T-helper 2 cell treated with Interferon-gamma antibody and Interleukin-4, amounts not matched to agents 5 μg/mL and 100 μg/mL, for 36 hours (primary cell): ENCODE measurements around the gene TARP.
"Not testable (repeated sequence)": the region's sequence is repeated elsewhere in the genome, so short reads cannot be mapped to it uniquely, and the experiment has no call there.

Source experiments
- DNase-seq: peaks from one replicate; pipeline ENCODE4 v3.0.0; 2021; ENCODE audit warnings: low spot score
- H3K27ac Mint-ChIP-seq: one replicate; pipeline ENCODE4 v1.8.0; 2021; ENCODE audit warnings: mild to moderate bottlenecking, mixed read lengths
- H3K27me3 Mint-ChIP-seq: one replicate; pipeline ENCODE4 v1.8.0; 2021; ENCODE audit warnings: low read depth, mixed read lengths
- H3K36me3 Mint-ChIP-seq: one replicate; pipeline ENCODE4 v1.8.0; 2021; ENCODE audit warnings: low read depth, mixed read lengths
- H3K4me1 Mint-ChIP-seq: one replicate; pipeline ENCODE4 v1.8.0; 2021; ENCODE audit warnings: low read depth, mixed read lengths
- H3K4me3 Mint-ChIP-seq: one replicate; pipeline ENCODE4 v1.8.0; 2022; ENCODE audit warnings: mild to moderate bottlenecking, moderate library complexity, mixed read lengths
- H3K9me3 Mint-ChIP-seq: one replicate; pipeline ENCODE4 v1.8.0; 2021; ENCODE audit warnings: mixed read lengths

Gene TARP

GRCh38 chr7:38284553-38284952, 11.1 kb upstream of the TARP start:
- no peaks in the 10 kb centered on the region for H3K27me3 Mint-ChIP-seq
- H3K4me3 Mint-ChIP-seq = no peak overlapping the region
- DNase-seq = no peak
- H3K27ac Mint-ChIP-seq = no peak overlapping the region
- H3K36me3 Mint-ChIP-seq = no peaks in the 10 kb centered on the region
- H3K4me1 Mint-ChIP-seq = no peaks in the 10 kb centered on the region
- no peaks in the 10 kb centered on the region for H3K9me3 Mint-ChIP-seq

GRCh38 chr7:38283809-38284208, 10.4 kb upstream of the TARP start:
- no peak overlapping the region for H3K27ac Mint-ChIP-seq

DNA sequence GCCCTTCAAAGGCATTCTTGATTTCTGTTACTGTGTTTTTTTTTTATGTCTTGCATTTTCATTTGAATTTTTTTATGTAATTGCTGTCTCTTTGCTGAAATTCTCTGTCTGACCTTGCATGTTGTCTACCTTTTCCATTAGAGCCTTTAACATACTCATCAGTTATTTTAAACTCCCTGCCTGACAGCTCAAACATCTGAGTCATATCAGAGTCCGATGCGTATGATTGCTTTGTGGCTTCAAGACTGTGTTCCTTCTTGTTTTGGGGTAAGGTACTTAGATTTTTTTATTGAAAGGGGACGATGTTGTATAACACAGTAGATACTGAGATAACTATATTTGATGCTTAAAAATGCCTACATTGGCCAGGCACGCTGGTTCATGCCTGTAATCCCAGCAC, 9.7 kb upstream of the TARP start:
- Mint-ChIP-seq H3K4me3 (no peak overlapping the region), H3K4me1 (no peaks in the 10 kb centered on the region), H3K36me3 (no peaks in the 10 kb centered on the region), H3K27ac (no peak overlapping the region), H3K27me3 (no peaks in the 10 kb centered on the region), H3K9me3 (no peaks in the 10 kb centered on the region)
- DNase-seq = no peak

More at GRCh38 chr7:38283809-38284208, 10.4 kb upstream of the TARP start:
- no peak overlapping the region for H3K4me3 Mint-ChIP-seq
- no peaks in the 10 kb centered on the region for H3K4me1 Mint-ChIP-seq
- H3K36me3 Mint-ChIP-seq = no peaks in the 10 kb centered on the region
- H3K9me3 Mint-ChIP-seq = no peaks in the 10 kb centered on the region
- H3K27me3 Mint-ChIP-seq = no peaks in the 10 kb centered on the region
- DNase-seq = no peak

GRCh38 chr7:38282081-38282480, 8.6 kb upstream of the TARP start:
- H3K4me3 Mint-ChIP-seq = no peak overlapping the region
- no peak overlapping the region for H3K27ac Mint-ChIP-seq

GRCh38 chr7:38281266-38281665, 7.8 kb upstream of the TARP start:
- H3K9me3 Mint-ChIP-seq = no peaks in the 10 kb centered on the region
- DNase-seq = no peak
- no peaks in the 10 kb centered on the region for H3K36me3 Mint-ChIP-seq
- H3K4me1 Mint-ChIP-seq = no peaks in the 10 kb centered on the region
- H3K27ac Mint-ChIP-seq = no peak overlapping the region
- H3K4me3 Mint-ChIP-seq = no peak overlapping the region
- H3K27me3 Mint-ChIP-seq = no peaks in the 10 kb centered on the region

More at GRCh38 chr7:38282081-38282480, 8.6 kb upstream of the TARP start:
- no peaks in the 10 kb centered on the region for H3K9me3 Mint-ChIP-seq
- no peaks in the 10 kb centered on the region for H3K36me3 Mint-ChIP-seq
- H3K4me1 Mint-ChIP-seq = no peaks in the 10 kb centered on the region
- no peak for DNase-seq
- H3K27me3 Mint-ChIP-seq = no peaks in the 10 kb centered on the region

DNA sequence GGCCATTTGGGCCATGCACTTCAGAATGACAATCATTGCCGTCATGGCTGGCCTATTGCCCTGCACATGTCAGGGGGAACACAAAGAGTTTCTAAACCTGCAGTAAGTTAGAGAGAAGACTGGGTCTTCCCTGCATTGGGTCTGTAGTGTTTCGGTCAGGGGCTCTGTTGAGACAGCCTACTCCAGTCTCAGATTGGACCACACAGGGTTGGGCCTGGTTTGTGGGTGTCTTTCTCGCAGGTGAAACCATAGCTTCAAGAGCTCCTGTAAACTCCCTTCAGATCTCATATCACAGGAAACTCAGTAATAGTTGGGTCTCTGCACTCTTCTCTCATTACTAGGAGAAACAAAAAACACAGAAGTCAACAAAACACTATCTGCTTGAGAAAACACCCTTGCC, 7.3 kb upstream of the TARP start:
- Mint-ChIP-seq H3K9me3 (no peaks in the 10 kb centered on the region), H3K4me3 (no peak overlapping the region), H3K36me3 (no peaks in the 10 kb centered on the region), H3K4me1 (no peaks in the 10 kb centered on the region), H3K27ac (no peak overlapping the region), H3K27me3 (no peaks in the 10 kb centered on the region)
- DNase-seq = no peak

- H3K36me3 Mint-ChIP-seq = no peaks in the 10 kb centered on the region
- no peaks in the 10 kb centered on the region for H3K4me1 Mint-ChIP-seq
- no peaks in the 10 kb centered on the region for H3K27me3 Mint-ChIP-seq
- DNase-seq = no peak
- H3K9me3 Mint-ChIP-seq = no peaks in the 10 kb centered on the region
- no peak overlapping the region for H3K27ac Mint-ChIP-seq
- no peak overlapping the region for H3K4me3 Mint-ChIP-seq
Measured at GRCh38 chr7:38280000-38280399, 6.6 kb upstream of the TARP start.

- Mint-ChIP-seq H3K4me3 (peak overlapping the region; percentile 36), H3K27ac (no peak overlapping the region), H3K4me1 (no peaks in the 10 kb centered on the region), H3K9me3 (no peaks in the 10 kb centered on the region), H3K27me3 (no peaks in the 10 kb centered on the region), H3K36me3 (no peaks in the 10 kb centered on the region)
- no peak for DNase-seq
Measured at GRCh38 chr7:38276096-38276877, 2.9 kb upstream of the TARP start.

GRCh38 chr7:38274927-38275620, 1.6 kb upstream of the TARP start:
- Mint-ChIP-seq H3K9me3 (no peaks in the 10 kb centered on the region), H3K27me3 (no peaks in the 10 kb centered on the region), H3K4me3 (no peak overlapping the region), H3K27ac (no peak overlapping the region), H3K36me3 (no peaks in the 10 kb centered on the region), H3K4me1 (no peaks in the 10 kb centered on the region)
- DNase-seq = no peak

DNA sequence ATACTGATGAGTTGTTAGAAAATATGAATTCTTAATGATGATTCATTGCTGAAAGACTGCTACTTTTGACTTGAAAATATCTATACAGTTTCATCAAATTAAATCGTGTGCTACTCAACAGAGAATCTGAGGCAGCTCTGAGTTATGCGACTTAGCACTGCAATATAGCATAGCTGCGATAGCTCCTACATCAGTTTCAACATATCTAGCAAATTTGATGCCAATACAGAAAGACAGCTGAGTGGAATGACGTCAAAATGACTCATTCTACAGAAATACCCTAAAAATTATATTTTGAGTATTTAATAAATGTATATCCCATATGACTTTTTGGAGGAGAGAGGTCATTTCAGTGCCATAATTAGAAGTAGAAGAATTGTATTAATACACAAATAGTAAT, 1.1 kb upstream of the TARP start:
- H3K27ac Mint-ChIP-seq = no peak overlapping the region
- H3K9me3 Mint-ChIP-seq = no peaks in the 10 kb centered on the region
- no peaks in the 10 kb centered on the region for H3K36me3 Mint-ChIP-seq
- no peaks in the 10 kb centered on the region for H3K4me1 Mint-ChIP-seq
- H3K27me3 Mint-ChIP-seq = no peaks in the 10 kb centered on the region
- no peak overlapping the region for H3K4me3 Mint-ChIP-seq
- no peak for DNase-seq

GRCh38 chr7:38270405-38270804, 3.0 kb downstream of the TARP start:
- not testable (repeated sequence) for H3K27ac Mint-ChIP-seq, H3K9me3 Mint-ChIP-seq, DNase-seq, H3K4me1 Mint-ChIP-seq, H3K27me3 Mint-ChIP-seq, H3K4me3 Mint-ChIP-seq, H3K36me3 Mint-ChIP-seq

DNA sequence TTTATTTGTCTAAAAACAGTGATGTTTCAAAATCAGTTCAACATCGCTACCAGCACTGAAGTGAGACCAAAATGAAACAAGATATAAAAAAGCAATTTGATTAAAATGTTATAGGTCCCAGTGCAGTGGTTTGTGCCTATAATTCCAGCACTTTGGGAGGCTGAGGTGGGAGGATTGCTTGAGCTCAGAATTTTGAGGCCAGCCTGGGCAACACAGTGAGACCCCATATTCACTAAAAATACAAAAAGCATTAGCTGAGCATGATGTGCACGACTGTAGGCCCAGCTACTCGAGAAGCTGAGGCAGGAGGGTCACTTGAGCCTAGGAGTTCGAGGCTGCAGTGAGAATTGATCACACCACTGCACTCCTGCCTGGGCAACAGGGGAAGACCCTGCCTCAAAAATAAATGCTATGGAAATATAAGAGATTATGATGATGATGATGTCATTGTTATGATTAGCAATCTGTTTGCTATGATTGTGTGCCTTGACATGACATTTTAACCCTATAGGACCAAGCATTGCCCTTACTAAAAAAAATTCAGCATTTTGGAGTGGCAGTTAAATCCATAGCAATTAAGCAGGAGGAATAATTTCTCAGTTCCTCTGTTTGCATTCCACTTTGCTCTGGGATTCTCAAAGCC, 3.6 kb downstream of the TARP start:
- not testable (repeated sequence) for H3K27ac Mint-ChIP-seq, H3K36me3 Mint-ChIP-seq, H3K4me1 Mint-ChIP-seq, H3K4me3 Mint-ChIP-seq, H3K9me3 Mint-ChIP-seq, H3K27me3 Mint-ChIP-seq, DNase-seq

GRCh38 chr7:38265958-38266357, 7.5 kb downstream of the TARP start:
- not testable (repeated sequence) for H3K36me3 Mint-ChIP-seq, H3K9me3 Mint-ChIP-seq, DNase-seq, H3K27ac Mint-ChIP-seq, H3K4me3 Mint-ChIP-seq, H3K4me1 Mint-ChIP-seq, H3K27me3 Mint-ChIP-seq

DNA sequence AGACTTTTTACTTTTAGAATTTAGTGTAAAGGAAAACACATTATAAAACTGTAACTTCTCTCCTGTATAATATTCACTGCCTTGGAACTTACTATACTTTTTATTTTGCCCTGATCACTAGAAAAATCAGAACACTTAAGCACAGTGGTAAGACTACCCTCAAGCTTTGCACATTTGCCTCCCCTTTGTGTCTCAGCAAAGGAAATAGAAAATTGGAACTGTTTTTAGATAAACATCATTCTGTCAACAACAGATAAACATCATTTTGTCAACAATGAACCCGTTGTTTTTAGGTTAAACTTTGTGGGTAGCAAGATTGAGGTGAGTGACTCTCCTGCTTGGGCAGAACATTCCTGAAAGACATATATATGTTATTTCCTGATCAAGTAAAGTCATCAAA, 8.8 kb downstream of the TARP start:
- H3K4me1 Mint-ChIP-seq, H3K4me3 Mint-ChIP-seq, DNase-seq, H3K27ac Mint-ChIP-seq, H3K9me3 Mint-ChIP-seq, H3K27me3 Mint-ChIP-seq, H3K36me3 Mint-ChIP-seq: not testable (repeated sequence)
